ENCODE results near the gene TKTL1.
"Not testable (repeated sequence)": the region's sequence is repeated elsewhere in the genome, so short reads cannot be mapped to it uniquely, and the experiment has no call there.

TKTL1 gene

GRCh38 chrX:154310616-154311536, 15.3 kb downstream of the TKTL1 start:
- DNase-seq, result no peak

DNA sequence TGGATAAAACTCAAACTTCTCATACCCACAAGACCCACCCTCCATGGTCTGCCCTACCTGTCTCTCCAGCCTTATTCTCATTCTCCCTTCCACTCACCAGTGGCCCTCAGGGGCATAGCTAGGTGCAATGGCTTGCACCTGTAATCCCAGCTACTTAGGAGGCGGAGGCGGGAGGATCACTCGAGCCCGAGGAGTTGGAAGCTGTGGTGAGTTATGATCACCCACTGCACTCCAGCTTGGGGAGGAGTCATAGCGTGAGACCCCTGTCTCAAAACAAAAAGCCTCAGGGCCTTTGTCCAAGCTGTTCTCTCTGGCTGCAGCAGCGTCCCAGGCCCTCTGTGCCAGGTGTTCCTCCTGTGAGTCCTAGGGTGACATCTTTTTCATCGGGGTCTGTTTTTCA, 16.5 kb downstream of the TKTL1 start:
- no peak for DNase-seq

DNA sequence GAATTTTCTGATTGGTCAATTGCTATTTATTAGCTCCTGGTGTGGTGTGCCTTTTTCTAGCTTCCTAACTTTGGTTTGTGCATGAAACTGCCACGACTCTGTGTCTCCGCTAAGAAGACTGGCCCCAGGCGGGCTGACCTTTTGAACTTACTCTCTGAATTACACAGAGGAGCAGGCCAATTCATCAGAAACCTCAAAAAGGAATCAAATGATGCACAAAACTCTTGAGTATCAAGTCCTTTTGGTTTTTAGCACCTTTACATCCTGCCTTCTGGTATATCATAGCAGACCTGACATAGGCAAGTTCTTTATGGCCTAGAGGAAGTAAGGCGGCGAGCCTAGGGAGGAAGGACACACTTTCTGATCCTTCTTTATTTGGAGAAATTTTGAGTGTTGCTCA, 17.6 kb downstream of the TKTL1 start:
- DNase-seq, result no peak

GRCh38 chrX:154315416-154315815, 19.8 kb downstream of the TKTL1 start:
- DNase-seq, result no peak

DNA sequence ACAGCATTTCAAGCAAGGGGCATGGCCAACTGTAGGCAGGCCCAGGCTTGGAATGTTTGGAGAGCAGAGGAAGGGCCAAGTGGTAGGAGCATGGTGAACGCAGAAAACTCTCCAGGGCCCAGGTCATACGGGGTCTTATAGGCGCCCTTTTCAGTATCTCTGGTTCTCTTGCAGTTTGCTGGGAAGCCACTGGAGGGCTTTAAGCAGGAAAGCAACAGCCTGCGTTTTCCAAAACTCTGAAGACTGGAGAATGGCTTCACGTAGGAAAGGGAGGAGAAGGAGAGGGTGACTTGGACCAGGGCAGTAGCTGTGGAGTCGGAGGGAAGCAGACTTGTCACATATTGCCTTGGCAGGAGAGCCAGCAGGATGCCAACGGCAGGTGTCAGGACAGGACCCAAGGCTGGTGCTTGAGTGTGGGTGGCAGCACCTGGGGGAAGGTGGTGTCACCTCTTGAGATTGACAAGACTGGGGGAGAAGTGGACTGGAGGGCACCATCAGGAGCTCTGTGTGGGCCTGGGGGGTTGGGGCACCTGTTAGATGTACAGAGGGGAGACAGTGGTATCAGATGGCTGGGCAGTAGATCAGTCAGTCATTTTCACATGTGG, 21.9 kb downstream of the TKTL1 start:
- no peak for DNase-seq

DNA sequence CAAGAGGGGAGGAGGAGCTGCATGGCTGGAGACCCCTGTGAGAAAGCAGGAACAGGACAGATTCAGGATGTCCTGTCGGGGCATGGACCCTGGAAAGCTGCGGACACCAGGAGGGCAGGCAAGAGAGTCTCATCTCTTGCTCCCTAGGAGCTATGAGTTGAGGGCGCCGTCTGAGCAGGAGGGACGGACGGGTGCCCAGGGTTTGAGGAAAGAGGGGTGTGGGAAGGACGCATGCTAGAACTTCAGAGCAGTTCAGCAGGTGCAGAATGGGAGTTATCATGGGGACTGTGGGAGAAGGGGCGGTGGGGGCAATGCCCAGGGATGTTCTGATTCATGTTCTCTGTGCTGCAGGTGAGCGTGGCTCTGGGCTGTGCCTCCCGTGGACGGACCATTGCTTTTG, 24.8 kb downstream of the TKTL1 start:
- no peak for DNase-seq

DNA sequence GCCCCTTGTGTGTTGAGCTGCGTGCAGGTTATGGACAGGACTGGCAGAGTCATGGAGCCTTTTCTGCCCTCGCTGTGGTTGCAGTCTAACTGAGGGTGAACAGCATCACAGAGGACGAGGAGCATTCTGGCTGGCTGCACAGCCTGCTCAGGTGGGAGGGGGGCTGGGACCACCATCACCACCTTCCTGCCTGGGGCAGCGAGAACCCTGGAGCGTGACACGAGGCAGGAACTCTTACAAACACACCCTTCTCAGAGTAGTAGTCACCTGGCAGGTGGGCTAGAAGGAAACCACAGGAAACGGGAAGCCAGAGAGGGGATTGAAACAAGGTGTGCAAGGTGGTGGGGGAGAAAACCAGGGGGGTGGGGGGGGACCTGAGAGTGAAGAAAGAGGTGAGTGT, 25.6 kb downstream of the TKTL1 start:
- no peak for DNase-seq

DNA sequence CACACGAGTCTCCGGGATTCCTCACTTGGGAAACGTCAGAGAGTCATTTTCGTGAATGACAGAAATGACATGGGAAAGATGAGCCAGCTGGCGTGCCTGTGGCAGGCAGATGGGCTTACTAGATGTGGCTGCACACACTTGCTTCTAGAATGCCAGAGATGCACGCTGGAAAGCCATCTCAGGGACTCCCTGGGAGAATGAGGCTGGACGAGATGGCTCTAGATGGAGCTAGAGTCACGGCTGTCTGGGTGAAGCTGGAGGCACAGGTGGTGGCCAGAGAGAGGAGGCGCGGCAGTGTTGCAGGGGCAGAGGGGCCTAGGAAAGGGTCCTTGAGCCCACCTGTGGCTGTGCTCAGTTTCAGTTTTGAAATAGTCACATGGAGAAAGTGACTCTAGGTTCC, 26.0 kb downstream of the TKTL1 start:
- DNase-seq, result no peak

- no peak for DNase-seq
These were observed 27.3 kb downstream of the TKTL1 start for GRCh38 chrX:154322890-154323289.

DNA sequence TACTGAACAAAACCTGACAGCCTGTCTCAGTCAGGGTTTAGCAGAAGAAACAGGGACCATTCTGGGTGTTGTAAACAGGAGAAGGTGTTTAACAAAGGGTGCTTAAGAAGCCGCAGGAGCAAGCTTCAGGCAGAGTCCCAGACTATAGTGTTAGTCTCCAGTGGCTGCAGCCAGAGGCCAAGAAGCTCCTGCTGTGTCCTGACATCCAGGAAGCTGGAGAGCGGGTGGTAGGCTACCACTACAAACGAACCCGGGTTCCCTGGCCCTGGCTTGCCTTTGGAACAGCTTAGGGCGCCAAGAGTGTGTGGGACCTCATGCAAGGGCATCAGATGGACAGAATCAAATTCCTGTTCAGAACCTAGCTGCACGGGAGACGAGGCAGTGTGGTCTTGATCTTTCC, 27.9 kb downstream of the TKTL1 start:
- no peak for DNase-seq

DNA sequence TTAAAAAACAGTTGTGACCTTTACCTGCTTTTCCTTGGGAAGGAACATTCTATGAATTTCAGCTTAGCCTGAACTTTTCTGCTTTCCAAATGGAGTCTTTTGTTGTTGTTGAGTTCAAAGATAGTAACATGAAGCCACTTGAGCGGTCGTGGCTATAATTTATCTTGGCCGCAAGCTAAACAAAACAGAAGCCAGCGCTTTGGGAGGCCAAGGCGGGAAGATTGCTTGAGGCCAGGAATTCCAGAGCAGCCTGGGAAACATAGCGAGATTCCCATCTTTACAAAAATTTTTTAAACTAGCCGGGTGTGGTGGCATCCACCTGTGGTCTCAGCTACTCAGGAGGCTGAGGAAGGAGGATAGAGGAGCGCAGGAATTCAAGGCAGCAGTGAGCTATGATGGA, 29.9 kb downstream of the TKTL1 start:
- no peak for DNase-seq

GRCh38 chrX:154327038-154327820, 31.6 kb downstream of the TKTL1 start:
- no peak for DNase-seq

DNA sequence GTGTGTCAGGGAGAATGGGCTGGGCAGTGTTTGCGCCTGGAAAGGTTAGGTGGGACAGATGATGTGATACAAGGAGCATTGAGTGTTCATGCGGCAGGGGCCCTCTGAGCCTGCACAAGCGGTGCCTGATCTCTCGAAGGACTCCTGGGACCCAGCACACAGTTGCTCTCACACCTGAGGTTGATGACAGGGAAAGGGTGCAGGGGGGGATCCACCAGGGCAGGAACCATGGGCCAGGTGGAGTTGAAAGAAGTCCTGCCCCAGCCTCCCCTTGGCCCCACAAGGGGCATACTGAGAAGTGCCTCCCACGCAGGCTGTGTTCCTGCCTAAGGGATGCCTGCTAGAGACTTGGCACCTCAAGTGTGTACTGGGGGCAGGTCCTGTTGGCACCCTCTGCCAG, 33.1 kb downstream of the TKTL1 start:
- DNase-seq, result no peak

DNA sequence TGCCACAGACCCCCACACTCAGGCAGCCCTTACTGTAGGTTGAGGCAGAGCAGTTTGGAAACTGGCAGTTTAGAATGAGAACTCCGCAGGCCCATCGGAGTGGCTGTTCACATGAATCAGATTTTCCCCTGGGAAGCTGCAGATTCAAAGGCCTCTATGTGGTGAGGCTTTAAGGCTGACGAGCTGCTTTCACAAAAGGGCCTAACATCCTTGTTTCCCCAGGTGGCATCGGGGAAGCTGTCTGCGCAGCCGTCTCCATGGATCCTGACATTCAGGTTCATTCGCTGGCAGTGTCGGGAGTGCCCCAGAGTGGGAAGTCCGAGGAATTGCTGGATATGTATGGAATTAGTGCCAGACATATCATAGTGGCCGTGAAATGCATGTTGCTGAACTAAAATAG, 33.7 kb downstream of the TKTL1 start:
- no peak for DNase-seq

DNA sequence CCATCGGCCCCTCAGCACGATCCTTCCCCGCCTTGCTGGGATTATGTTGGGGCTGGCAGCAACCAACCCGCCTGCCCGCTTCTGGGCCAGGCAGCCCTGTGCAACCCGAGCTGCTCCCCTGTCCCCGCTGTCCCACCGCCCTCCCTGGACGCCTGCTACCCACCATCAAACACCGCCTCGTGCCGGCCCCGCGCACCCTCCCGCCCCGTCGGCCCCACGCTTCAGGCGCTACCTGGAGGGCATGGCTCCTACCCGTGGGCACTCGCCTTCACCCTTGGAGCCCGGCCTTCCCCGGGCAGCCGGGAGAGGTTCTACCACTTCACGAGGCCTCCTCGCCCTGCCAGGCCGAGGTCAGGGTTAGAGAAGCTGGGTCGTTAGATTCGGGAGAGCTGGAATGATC, 37.0 kb downstream of the TKTL1 start:
- no peak for DNase-seq

DNA sequence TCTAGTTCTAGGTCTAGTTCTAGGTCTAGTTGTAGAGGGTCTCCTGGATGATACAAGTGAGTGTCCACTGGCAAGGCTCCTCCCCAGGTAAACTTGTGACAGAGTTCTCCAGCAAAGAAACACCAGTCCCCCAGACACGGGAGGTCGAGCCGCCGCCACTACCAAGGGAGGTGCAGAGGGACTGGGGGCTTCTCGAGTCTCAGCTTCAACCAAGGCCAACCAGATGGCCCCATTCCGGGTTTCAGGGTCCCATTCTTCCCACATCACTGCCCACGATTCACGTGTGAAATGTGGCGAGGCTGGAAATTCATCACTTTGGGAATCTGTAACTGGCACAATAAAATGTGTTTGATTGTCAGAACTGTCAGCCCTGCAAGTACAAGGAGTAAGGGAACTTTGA, 37.5 kb downstream of the TKTL1 start:
- DNase-seq, result no peak

- no peak for DNase-seq
These were observed 38.3 kb downstream of the TKTL1 start for GRCh38 chrX:154333837-154334271.

DNA sequence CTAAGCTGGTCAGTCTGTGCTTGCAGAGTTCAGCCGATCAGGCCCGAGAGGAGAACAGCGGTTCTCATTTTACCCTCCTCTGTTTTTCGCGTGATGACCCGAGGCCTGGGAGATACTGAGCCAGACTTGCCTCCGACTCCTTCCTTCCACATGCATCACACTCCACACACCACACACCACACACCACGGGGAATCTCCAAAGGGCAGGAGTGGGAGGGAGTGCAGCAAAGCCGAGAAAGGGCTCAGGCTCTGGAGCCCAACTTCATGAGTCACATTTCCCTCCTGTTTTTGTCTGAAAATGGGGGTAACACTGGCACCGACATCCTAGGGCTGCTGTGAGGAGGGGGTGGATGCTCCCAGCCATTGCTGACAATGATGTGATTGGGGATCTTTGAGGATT, 38.9 kb downstream of the TKTL1 start:
- no peak for DNase-seq

GRCh38 chrX:154341399-154342298, 46.1 kb downstream of the TKTL1 start:
- not testable (repeated sequence) for DNase-seq

GRCh38 chrX:154343063-154343462, 47.5 kb downstream of the TKTL1 start:
- DNase-seq, result not testable (repeated sequence)

DNA sequence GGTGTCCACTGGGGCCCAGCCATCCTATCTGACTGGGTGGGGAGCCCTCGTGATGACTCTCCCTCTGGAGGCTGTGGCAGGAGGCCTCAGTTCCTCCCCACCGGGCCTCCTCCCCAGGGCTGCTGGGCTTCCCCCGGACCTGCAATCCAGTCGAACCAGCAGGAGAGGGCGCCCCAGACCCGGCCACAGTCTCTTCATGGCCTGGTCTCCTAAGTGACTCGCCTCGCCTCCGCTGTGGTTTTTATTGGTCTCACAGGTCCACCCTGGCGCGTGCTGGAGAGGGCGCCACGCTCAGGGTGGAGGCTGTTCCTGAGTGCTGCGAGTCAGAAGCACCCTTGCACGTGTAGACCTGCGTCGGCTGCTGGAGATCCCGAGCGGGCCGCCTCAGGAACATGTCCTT, 48.0 kb downstream of the TKTL1 start:
- not testable (repeated sequence) for DNase-seq

DNA sequence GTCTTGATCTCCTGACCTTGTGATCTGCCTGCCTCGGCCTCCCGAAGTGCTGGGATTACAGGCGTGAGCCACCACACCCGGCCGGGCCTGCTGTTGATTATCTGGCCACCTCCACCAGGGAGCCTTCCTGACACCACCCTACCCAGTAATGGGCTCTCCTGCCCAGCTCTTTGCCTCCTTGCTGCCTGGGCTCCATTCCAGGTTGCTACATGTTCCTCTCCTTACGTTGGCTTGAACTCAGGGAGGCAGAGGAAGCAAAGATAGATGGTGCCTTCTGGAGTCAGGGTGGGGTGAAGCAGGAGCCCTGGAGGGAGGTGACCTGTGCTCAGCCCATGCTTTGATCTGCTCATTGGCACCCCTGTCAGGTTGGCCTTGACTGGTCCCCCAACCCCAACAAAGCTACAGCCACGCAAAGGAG, 52.5 kb downstream of the TKTL1 start:
- DNase-seq, result no peak

All from NCI-H446 treated with DMSO at 0.1 percent for 48 hours (cell line).